DMS 273 treated with DMSO at 0.1 percent for 48 hours (cell line): ENCODE measurements around the gene CD81.
"Not testable (repeated sequence)": the region's sequence is repeated elsewhere in the genome, so short reads cannot be mapped to it uniquely, and the experiment has no call there.

Experiments used
- DNase-seq: peaks from one replicate; lab custom pipeline; 2025; lab: John Stamatoyannopoulos, UW

CD81 gene

DNA sequence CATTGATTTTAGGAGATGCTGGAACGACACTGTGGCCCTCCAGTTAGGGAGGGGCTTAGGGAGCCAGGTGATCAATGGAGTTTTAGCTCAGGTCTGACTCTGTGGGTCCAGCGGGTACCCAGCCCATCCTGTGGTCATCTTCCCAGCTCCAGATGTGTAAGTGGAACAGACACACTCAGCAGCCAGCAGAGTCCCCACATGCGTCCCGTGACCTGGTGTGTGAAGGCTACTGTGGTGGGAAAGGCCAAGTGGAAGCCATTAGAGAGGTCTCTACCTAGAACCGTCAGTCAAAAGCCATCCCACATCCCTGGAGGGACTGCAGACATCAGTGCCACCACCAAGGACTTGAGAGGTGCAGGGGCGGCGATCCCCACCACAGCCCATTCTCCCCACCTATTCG lies 19.9 kb upstream of the CD81 start:
- no peak for DNase-seq

- DNase-seq = not testable (repeated sequence)
Measured at GRCh38 chr11:2357651-2358050, 19.5 kb upstream of the CD81 start.

GRCh38 chr11:2358754-2359442 lies 18.2 kb upstream of the CD81 start:
- no peak for DNase-seq

GRCh38 chr11:2359557-2359956 lies 17.6 kb upstream of the CD81 start:
- DNase-seq = no peak

GRCh38 chr11:2360081-2360642 lies 16.9 kb upstream of the CD81 start:
- no peak for DNase-seq

DNA sequence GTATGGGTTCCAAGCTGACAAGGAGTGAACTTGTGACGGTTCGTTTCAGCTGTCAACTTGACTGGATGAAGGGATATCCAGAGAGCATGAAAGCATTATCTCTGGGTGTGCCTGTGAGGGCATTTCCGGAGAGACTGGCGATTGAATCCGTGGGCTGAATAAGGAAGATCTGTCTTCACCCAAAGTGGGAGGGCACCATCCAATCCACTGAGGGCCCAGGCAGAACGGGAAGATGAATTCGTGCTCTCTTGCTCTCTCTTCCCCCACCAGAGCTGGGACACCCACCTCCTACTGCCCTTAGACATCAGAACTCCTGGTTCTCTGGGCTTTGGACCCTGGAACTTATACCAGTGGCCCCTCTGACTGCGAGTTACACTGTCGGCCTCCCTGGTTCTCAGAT lies 15.5 kb upstream of the CD81 start:
- no peak for DNase-seq

DNA sequence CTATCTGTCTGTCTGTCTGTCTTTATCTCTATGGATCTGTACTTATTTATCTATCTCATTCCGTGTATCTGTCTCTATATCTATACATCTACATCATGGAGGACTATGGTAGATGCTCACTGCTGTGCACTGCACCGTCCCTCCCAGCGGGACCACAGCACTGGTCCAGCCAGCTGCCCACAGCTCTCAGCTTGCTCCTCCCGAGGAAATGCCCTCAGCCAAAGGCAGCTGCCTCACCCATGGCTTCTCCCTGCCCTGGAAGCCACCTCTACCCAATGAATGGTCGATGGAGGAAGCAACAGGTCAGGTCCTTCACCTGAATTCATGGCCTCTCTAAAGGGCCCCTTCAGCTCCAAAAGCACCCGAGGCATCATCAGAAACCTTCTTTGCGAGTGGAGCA lies 14.7 kb upstream of the CD81 start:
- DNase-seq = no peak

GRCh38 chr11:2363130-2363529 lies 14.0 kb upstream of the CD81 start:
- DNase-seq = no peak

DNA sequence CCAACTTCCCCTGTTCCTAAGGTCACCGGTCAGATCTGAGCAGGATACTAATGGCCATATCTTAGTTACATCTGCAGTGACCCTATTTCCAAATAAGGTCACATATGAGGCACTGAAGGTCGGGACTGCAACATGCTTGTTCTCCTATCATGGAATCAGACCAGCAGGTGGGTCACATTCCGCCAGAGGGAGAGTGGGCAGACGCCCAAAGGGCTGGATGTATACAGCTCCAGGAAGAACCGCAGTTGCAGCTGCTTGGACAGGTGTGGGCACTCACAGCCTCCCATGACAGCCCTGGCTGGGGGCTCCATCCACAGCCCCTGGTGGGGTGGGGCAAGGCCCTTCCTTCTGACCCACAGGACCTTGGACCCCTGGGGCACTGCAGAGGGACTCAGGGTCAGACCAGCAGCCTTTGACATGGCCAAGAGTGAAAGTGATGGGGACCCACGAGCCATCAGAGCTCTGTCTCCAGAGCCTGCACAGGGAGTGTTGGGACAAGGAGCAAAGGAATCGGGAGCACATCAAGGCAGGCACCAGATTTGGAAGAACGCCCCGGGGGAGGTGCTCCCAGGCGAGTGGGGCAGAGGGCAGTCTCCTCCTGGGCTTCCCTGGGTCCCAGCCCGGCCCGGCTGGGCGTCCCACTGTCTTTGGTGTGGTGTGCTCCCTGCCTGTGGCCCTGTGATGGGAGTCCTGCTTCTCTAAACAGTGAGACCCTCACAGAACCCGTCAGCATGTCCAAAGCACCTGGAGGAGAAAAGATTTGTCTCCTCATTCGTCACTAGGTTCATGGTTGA lies 13.3 kb upstream of the CD81 start:
- DNase-seq = no peak

- not testable (repeated sequence) for DNase-seq
Measured at GRCh38 chr11:2364386-2364785, 12.7 kb upstream of the CD81 start.

GRCh38 chr11:2365571-2366210 lies 11.4 kb upstream of the CD81 start:
- no peak for DNase-seq

GRCh38 chr11:2366276-2366675 lies 10.8 kb upstream of the CD81 start:
- no peak for DNase-seq

GRCh38 chr11:2366733-2367132 lies 10.4 kb upstream of the CD81 start:
- no peak for DNase-seq

DNA sequence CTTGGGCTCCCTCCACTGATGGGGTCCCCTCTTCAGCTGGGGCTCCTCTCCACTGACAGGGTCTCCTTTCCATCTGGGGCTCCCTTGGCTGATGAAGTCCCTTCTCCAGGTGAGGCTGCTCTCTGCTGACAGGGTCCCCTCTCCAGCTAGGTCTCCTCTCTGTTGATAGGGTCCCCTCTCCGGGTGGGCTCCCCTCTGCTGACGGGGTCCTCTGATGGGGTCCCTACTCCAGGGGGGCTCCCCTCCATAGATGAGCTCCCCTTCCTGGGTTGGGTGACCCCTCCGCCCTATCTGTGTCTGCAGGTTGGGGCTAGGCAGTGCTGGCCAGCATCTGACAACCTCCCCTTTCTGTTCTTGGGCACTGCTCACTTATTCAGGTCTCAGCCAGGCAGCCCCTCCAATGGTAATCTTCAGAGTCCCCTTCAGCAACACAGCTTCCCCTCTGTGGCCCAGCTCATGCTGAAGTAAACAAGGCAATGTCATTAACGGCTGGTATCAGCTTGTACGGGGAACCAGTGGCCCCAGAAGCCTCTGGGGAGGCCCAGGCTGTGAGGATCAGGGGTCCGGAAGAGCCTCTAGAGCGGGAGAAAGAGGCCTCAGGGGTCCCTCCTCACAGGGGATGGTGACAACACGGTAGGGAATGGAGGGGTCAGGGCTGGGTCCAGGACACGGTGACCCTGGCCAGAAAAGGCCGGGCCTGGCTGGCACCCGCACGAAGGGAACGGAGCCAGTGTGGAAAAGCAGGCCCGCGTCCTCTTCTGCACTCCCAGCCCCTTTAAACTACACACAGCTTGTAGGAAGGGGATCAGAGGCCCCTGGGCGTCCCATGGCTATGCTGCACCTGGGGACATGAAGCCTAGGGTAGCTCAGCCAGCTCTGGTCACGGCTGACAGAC lies 9.6 kb upstream of the CD81 start:
- DNase-seq = no peak

GRCh38 chr11:2368178-2368850 lies 8.8 kb upstream of the CD81 start:
- no peak for DNase-seq

DNA sequence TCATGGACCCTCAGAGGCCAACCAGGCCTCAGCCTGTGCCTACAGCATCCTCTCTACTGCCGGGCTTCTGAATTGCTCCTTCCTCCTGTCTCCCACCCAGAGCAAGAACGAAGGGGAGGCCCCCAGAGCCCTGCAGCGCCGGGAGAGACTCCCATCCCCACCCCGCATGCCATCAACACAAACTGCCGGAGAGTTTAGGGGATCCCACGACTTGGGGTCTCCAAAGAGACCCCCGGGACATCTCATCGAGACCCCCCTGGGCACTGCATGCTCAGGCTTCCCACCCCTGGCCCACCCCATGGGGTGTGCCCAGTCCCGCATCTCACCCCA lies 8.3 kb upstream of the CD81 start:
- no peak for DNase-seq

DNA sequence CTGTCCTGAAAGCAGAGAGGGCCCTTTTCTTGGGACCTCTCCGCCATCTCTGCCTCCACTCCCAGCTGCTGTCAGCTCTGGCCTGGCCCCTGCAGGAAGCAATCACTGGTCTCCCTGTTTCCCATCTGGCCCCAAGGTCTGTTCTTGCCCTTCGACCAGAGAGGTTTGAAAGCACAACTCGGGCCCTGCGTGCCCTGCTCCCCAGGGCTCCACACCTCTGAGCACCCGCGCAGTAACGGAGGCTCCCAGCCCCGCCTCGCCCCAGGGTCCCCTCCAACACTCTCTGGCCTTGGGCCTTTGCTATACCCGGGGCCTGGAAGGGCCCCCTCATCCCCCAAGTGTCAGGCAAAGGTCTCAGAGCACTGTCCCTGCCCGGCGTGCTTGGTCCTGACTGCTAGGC lies 7.8 kb upstream of the CD81 start:
- DNase-seq = no peak

DNA sequence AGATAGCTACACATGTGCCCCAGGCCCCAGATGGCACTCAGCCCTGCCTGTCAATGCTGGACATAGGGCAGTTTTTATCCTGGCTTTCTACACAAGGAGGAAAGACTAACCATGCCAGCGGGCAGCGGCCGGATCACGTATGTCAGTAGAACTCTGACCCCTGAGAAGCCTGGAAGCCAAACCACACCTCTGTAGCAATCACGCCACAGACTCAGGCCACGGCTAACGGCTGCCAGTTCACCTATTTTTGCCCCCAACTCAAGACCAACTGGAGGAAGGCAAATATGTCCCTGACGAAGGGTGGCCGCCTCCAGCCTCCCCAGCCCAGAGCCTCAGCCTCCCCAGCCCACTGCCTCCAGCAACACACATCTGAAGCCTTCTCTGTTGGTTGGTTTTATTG lies 7.2 kb upstream of the CD81 start:
- no peak for DNase-seq

DNA sequence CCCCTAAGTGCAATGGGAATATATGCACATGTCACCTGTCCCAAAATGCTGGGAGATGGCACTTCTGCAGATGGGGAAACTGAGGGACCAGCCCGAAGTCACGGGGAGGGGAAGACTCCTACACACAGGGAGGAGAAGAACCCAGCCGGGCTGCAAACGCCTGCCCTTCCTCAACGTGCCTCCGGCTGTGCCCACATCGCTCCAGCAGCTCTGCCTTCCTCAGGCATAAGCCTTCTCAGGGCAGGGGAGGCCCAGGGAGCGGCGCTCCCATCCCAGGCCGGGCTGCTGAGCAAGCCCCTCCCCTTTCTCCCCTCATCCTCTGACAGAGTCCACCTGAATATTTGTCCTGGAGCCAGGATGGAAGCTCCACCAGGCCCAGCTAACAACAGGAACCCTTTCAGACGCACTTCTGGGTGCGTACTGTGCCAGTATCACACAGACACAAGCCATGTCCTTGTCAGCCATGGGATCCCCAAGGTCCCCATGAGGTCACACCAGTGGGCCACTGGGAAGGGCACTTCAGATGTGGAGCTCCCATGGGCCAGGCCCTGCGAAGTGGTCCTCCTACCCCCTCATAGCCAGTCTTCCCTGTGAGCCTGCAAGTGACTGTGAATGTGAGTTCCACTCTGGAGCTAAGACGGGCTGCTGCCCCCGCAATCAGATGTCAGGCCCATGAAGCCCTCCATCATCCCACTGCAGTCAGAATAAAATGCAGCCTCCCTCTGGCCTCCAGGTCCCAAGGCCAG lies 2.5 kb upstream of the CD81 start:
- no peak for DNase-seq

DNA sequence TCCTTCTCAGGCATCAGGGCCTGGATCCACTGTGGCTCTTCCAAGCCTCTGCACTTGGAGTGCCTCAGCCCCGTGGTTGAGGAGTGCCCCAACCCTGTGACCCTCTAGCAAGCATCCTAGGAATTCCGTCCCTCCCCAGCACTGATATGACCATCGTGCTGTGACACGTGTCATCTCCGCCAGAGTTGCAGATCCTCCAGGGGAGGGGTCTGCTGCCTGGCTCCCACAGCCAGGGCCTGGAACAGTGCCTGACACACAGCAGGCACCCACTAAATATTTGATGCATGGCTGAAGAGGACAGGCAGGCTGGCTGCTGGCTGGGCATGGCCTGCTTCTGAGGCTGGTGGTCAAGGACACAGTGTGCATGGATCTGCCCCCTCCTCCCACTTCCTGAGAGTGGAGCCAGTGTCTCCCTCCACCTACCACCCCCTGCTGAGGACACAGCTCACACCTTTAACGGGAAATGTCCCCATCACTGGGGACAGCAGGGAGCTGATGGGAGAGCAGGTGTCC lies 1.7 kb upstream of the CD81 start:
- no peak for DNase-seq
